SK-N-MC (cell line): ENCODE measurements around the gene HNRNPF.

Source experiments
- EZH2 ChIP-seq: fragments of 200-600 bp; sonication (generic); IDR thresholded peaks from one replicate; pipeline ENCODE4 v1.6.1; 2017; ENCODE audit warnings: antibody characterized with exemption
- FOXP2 ChIP-seq: optimal IDR thresholded peaks from 2 replicates; pipeline ENCODE3; 2011; ENCODE audit warnings: mild to moderate bottlenecking, moderate library complexity; ENCODE audit not compliant: insufficient read depth; ENCODE audit errors: extremely low read length, control extremely low read depth

GRCh38 chr10:43354879-43355380 lies 54.1 kb downstream of the HNRNPF start:
- TF ChIP-seq EZH2 (no peak), FOXP2 (no peak)
